Nephron progenitor cell (in vitro differentiated cells): ENCODE data around the gene COL13A1.

Experiments used
- DNase-seq: peaks from one replicate; pipeline ENCODE4 v3.0.0; 2021
- H3K27ac Mint-ChIP-seq: 2 replicates; pipeline ENCODE4 v1.8.0; 2021; ENCODE audit warnings: mild to moderate bottlenecking, moderate library complexity, mixed read lengths
- H3K27me3 Mint-ChIP-seq: 2 replicates; pipeline ENCODE4 v1.8.0; 2021; ENCODE audit warnings: mild to moderate bottlenecking, low read depth, mixed read lengths; ENCODE audit not compliant: poor library complexity
- H3K36me3 Mint-ChIP-seq: 2 replicates; pipeline ENCODE4 v1.8.0; 2021; ENCODE audit warnings: low read depth, mixed read lengths
- H3K4me1 Mint-ChIP-seq: 2 replicates; pipeline ENCODE4 v1.8.0; 2021; ENCODE audit warnings: mixed read lengths
- H3K4me3 Mint-ChIP-seq: 2 replicates; pipeline ENCODE4 v1.8.0; 2021; ENCODE audit warnings: mild to moderate bottlenecking, moderate library complexity, mixed read lengths
- H3K9me3 Mint-ChIP-seq: 2 replicates; pipeline ENCODE4 v1.8.0; 2021; ENCODE audit warnings: mild to moderate bottlenecking, moderate library complexity, mixed read lengths
- TF ChIP-seq, protein P1 (sequence below): fragments of 200-600 bp; sonication (generic); IDR thresholded peaks from 2 replicates; pipeline ENCODE4 v1.5.0; 2021; ENCODE audit warnings: antibody characterized with exemption

COL13A1 gene

GRCh38 chr10:69781576-69781975, 20.1 kb upstream of the COL13A1 start:
- H3K27me3 Mint-ChIP-seq: peaks cover 23% of the 10 kb centered on the region
- H3K36me3 Mint-ChIP-seq: no peaks in the 10 kb centered on the region
- H3K27ac Mint-ChIP-seq: no peak overlapping the region
- no peak for DNase-seq
- no peaks in the 10 kb centered on the region for H3K4me1 Mint-ChIP-seq
- no peak overlapping the region for H3K4me3 Mint-ChIP-seq
- peaks cover 6% of the 10 kb centered on the region for H3K9me3 Mint-ChIP-seq
- TF ChIP-seq, protein P1, sequence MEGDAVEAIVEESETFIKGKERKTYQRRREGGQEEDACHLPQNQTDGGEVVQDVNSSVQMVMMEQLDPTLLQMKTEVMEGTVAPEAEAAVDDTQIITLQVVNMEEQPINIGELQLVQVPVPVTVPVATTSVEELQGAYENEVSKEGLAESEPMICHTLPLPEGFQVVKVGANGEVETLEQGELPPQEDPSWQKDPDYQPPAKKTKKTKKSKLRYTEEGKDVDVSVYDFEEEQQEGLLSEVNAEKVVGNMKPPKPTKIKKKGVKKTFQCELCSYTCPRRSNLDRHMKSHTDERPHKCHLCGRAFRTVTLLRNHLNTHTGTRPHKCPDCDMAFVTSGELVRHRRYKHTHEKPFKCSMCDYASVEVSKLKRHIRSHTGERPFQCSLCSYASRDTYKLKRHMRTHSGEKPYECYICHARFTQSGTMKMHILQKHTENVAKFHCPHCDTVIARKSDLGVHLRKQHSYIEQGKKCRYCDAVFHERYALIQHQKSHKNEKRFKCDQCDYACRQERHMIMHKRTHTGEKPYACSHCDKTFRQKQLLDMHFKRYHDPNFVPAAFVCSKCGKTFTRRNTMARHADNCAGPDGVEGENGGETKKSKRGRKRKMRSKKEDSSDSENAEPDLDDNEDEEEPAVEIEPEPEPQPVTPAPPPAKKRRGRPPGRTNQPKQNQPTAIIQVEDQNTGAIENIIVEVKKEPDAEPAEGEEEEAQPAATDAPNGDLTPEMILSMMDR: no peak

GRCh38 chr10:69783515-69783914, 18.2 kb upstream of the COL13A1 start:
- Mint-ChIP-seq H3K27me3 (peaks cover 25% of the 10 kb centered on the region), H3K9me3 (peaks cover 6% of the 10 kb centered on the region), H3K36me3 (no peaks in the 10 kb centered on the region), H3K4me1 (no peaks in the 10 kb centered on the region), H3K4me3 (no peak overlapping the region), H3K27ac (no peak overlapping the region)
- no peak for DNase-seq
- TF ChIP-seq, protein P1: no peak

DNA sequence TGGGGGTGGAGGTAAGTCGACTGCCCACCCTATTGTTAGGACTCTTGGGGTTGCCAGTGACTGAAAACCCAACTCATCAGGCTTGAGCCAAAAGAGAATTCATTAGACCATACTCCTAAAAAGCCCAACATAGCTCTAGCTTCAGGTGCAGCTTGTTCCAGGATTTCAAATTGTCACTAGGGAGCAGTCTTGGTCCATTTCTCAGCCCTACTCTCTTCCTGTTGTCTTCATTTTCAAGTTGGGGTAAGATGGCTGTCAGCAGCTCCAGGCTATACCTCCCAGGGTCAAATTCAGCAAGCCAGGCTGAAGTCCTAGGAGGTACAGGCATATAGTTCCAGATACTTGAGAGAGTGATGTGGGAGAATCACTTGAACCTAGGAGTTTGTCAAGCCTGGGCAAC, 14.9 kb upstream of the COL13A1 start:
- peaks cover 31% of the 10 kb centered on the region for H3K27me3 Mint-ChIP-seq
- H3K36me3 Mint-ChIP-seq: no peaks in the 10 kb centered on the region
- H3K9me3 Mint-ChIP-seq: peaks cover 6% of the 10 kb centered on the region
- H3K4me3 Mint-ChIP-seq: no peak overlapping the region
- DNase-seq: no peak
- H3K4me1 Mint-ChIP-seq: no peaks in the 10 kb centered on the region
- TF ChIP-seq, protein P1: no peak
- no peak overlapping the region for H3K27ac Mint-ChIP-seq

DNA sequence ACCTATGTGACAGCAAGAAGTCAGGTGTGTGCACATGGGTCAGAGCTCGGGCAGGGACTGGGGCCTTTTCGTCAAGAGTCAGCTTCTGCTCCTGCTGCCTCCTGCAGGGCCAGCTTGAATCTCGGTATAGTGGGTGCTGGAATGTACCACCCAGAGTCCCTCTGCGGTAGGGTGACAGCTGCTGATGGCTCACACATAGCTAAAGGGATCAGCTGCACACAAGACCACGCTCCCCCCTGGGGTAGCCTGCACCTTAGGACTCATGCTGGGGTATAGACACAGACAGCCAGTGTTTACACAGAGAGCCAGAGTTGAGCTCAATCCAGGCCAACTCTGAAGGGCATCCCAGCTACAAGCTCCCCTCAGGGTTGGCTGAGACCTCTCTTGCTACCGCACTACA, 14.0 kb upstream of the COL13A1 start:
- Mint-ChIP-seq H3K9me3 (peaks cover 6% of the 10 kb centered on the region), H3K4me1 (peaks cover 4% of the 10 kb centered on the region), H3K27ac (no peak overlapping the region), H3K4me3 (no peak overlapping the region), H3K27me3 (peaks cover 34% of the 10 kb centered on the region), H3K36me3 (no peaks in the 10 kb centered on the region)
- TF ChIP-seq, protein P1: no peak
- no peak for DNase-seq

- peaks cover 11% of the 10 kb centered on the region for H3K9me3 Mint-ChIP-seq
- peaks cover 12% of the 10 kb centered on the region for H3K4me1 Mint-ChIP-seq
- peaks cover 38% of the 10 kb centered on the region for H3K27me3 Mint-ChIP-seq
- DNase-seq: no peak
- TF ChIP-seq, protein P1: peak; percentile 71
- H3K4me3 Mint-ChIP-seq: no peak overlapping the region
- H3K27ac Mint-ChIP-seq: no peak overlapping the region
- H3K36me3 Mint-ChIP-seq: no peaks in the 10 kb centered on the region
These were observed 12.5 kb upstream of the COL13A1 start for GRCh38 chr10:69789164-69789576.

GRCh38 chr10:69791812-69792211, 9.9 kb upstream of the COL13A1 start:
- TF ChIP-seq, protein P1: no peak
- peaks cover 25% of the 10 kb centered on the region for H3K9me3 Mint-ChIP-seq
- H3K27ac Mint-ChIP-seq: no peak overlapping the region
- peaks cover 30% of the 10 kb centered on the region for H3K27me3 Mint-ChIP-seq
- DNase-seq: no peak
- no peak overlapping the region for H3K4me3 Mint-ChIP-seq
- H3K4me1 Mint-ChIP-seq: peaks cover 12% of the 10 kb centered on the region
- H3K36me3 Mint-ChIP-seq: peaks cover 3% of the 10 kb centered on the region
